ENCODE measurements around the gene BRD4. TPM values are rescaled to one million over a fixed set of nuclear protein-coding genes. Genes with fewer than 3 reads are reported as not detected.

Gene BRD4
- total and polyA plus RNA-seq, 2 of the 13 experiments (the other 11 are each of a cell fraction or from before 2014, with no cell fraction given) = 10.5 to 11.4 TPM

DNA sequence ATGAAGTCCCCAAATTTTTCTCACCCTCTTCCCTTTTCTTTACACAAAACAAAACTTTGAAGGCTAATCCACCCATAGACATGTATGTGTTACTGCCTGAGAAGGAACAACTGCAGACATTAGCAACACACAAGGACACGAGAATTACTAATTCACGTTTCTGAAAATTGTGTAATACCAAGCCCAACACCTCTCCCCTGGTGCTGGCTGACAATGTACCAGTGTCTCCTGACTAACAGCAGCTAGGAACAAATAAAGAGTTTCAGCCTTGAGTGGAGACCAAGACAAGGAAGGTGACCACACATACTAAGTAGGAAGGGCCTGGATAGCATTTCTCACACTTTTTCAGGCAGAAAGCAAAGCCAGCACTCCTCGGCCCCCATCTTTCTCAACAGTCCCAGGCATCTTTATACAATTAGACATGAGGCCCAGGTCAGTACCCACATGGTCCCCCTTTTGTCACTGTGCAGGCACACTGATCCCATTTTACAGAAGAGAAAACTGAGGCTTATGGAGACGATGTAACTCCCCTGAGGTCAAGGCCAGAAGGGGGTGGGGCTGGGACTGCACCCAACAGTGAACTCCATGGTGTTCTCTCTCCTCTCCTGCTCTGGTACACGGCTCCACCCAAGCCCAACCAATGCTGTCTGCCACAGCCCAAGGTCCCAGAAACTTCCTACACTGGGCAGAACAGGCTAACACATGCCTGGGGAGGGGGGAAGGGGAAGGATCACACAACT lies 8.7 kb downstream of the BRD4 start (continued):
- no peak for TF ChIP-seq MTA3 (CRISPR knock-in tag; IDR thresholded peaks at IDR 0.05)
- TF ChIP-seq TEAD3 (CRISPR knock-in tag; optimal IDR thresholded peaks at IDR 0.05; ENCODE audit: borderline replicate concordance) = no peak
- no peak for TF ChIP-seq PTBP1 (IDR thresholded peaks at IDR 0.05; ENCODE audit: low read depth, low read length, poor library complexity, severe bottlenecking)
- TF ChIP-seq TMF1 (CRISPR knock-in tag; IDR thresholded peaks at IDR 0.05; ENCODE audit: low read depth) = no peak
- TF ChIP-seq, protein P1, sequence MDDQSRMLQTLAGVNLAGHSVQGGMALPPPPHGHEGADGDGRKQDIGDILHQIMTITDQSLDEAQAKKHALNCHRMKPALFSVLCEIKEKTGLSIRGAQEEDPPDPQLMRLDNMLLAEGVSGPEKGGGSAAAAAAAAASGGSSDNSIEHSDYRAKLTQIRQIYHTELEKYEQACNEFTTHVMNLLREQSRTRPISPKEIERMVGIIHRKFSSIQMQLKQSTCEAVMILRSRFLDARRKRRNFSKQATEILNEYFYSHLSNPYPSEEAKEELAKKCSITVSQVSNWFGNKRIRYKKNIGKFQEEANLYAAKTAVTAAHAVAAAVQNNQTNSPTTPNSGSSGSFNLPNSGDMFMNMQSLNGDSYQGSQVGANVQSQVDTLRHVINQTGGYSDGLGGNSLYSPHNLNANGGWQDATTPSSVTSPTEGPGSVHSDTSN (CRISPR knock-in tag; IDR thresholded peaks at IDR 0.05; ENCODE audit: borderline replicate concordance) = no peak
- TF ChIP-seq ZNF441 (CRISPR knock-in tag; IDR thresholded peaks at IDR 0.05; ENCODE audit: borderline replicate concordance) = no peak
- TF ChIP-seq RARG (CRISPR knock-in tag; IDR thresholded peaks at IDR 0.05; ENCODE audit: low read depth) = no peak
- TF ChIP-seq SMYD3 (CRISPR knock-in tag; IDR thresholded peaks at IDR 0.05) = no peak
- TF ChIP-seq, protein P2, sequence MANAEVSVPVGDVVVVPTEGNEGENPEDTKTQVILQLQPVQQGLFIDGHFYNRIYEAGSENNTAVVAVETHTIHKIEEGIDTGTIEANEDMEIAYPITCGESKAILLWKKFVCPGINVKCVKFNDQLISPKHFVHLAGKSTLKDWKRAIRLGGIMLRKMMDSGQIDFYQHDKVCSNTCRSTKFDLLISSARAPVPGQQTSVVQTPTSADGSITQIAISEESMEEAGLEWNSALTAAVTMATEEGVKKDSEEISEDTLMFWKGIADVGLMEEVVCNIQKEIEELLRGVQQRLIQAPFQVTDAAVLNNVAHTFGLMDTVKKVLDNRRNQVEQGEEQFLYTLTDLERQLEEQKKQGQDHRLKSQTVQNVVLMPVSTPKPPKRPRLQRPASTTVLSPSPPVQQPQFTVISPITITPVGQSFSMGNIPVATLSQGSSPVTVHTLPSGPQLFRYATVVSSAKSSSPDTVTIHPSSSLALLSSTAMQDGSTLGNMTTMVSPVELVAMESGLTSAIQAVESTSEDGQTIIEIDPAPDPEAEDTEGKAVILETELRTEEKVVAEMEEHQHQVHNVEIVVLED (CRISPR knock-in tag; IDR thresholded peaks at IDR 0.05; ENCODE audit: borderline replicate concordance) = peak; percentile 29; the same call in 1 of the 2 replicates
- no peak for TF ChIP-seq ZNF557 (CRISPR knock-in tag; IDR thresholded peaks at IDR 0.05)
- TF ChIP-seq ESRRA (CRISPR knock-in tag; IDR thresholded peaks at IDR 0.05; ENCODE audit: low read depth) = no peak
- TF ChIP-seq, protein P3, sequence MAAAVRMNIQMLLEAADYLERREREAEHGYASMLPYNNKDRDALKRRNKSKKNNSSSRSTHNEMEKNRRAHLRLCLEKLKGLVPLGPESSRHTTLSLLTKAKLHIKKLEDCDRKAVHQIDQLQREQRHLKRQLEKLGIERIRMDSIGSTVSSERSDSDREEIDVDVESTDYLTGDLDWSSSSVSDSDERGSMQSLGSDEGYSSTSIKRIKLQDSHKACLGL (CRISPR knock-in tag; IDR thresholded peaks at IDR 0.05) = 0 out of 2 replicates have a peak, but pooled peaks have one; percentile 28
- TF ChIP-seq ZNF777 (CRISPR knock-in tag; IDR thresholded peaks at IDR 0.05) = no peak
- no peak for TF ChIP-seq ZNF367 (CRISPR knock-in tag; IDR thresholded peaks at IDR 0.05; ENCODE audit: borderline replicate concordance)
- TF ChIP-seq ZNF674 (CRISPR knock-in tag; IDR thresholded peaks at IDR 0.05; ENCODE audit: low read depth) = no peak
- TF ChIP-seq FLYWCH1 (CRISPR knock-in tag; IDR thresholded peaks at IDR 0.05) = no peak
- TF ChIP-seq TOE1 (CRISPR knock-in tag; IDR thresholded peaks at IDR 0.05) = no peak
- no peak for TF ChIP-seq EEA1 (CRISPR knock-in tag; IDR thresholded peaks at IDR 0.05; ENCODE audit: borderline replicate concordance)
- TF ChIP-seq SP5 (CRISPR knock-in tag; IDR thresholded peaks at IDR 0.05; ENCODE audit: borderline replicate concordance, low read depth) = no peak
- TF ChIP-seq, protein P4, sequence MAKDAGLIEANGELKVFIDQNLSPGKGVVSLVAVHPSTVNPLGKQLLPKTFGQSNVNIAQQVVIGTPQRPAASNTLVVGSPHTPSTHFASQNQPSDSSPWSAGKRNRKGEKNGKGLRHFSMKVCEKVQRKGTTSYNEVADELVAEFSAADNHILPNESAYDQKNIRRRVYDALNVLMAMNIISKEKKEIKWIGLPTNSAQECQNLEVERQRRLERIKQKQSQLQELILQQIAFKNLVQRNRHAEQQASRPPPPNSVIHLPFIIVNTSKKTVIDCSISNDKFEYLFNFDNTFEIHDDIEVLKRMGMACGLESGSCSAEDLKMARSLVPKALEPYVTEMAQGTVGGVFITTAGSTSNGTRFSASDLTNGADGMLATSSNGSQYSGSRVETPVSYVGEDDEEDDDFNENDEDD (CRISPR knock-in tag; IDR thresholded peaks at IDR 0.05; ENCODE audit: borderline replicate concordance) = no peak
- TF ChIP-seq, protein P5, sequence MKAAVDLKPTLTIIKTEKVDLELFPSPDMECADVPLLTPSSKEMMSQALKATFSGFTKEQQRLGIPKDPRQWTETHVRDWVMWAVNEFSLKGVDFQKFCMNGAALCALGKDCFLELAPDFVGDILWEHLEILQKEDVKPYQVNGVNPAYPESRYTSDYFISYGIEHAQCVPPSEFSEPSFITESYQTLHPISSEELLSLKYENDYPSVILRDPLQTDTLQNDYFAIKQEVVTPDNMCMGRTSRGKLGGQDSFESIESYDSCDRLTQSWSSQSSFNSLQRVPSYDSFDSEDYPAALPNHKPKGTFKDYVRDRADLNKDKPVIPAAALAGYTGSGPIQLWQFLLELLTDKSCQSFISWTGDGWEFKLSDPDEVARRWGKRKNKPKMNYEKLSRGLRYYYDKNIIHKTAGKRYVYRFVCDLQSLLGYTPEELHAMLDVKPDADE (CRISPR knock-in tag; IDR thresholded peaks at IDR 0.05) = no peak
- TF ChIP-seq ZNF577 (CRISPR knock-in tag; IDR thresholded peaks at IDR 0.05; ENCODE audit: borderline replicate concordance, low read depth) = no peak
- TF ChIP-seq CBX5 (CRISPR knock-in tag; IDR thresholded peaks at IDR 0.05; ENCODE audit: borderline replicate concordance) = no peak
